Measurements from ENCODE around the gene NPAS3. TPM values are rescaled to one million over a fixed set of nuclear protein-coding genes. Genes with fewer than 3 reads are reported as not detected.

Gene NPAS3
- total RNA-seq, 2 experiments from 2014 or later = not detected

DNA sequence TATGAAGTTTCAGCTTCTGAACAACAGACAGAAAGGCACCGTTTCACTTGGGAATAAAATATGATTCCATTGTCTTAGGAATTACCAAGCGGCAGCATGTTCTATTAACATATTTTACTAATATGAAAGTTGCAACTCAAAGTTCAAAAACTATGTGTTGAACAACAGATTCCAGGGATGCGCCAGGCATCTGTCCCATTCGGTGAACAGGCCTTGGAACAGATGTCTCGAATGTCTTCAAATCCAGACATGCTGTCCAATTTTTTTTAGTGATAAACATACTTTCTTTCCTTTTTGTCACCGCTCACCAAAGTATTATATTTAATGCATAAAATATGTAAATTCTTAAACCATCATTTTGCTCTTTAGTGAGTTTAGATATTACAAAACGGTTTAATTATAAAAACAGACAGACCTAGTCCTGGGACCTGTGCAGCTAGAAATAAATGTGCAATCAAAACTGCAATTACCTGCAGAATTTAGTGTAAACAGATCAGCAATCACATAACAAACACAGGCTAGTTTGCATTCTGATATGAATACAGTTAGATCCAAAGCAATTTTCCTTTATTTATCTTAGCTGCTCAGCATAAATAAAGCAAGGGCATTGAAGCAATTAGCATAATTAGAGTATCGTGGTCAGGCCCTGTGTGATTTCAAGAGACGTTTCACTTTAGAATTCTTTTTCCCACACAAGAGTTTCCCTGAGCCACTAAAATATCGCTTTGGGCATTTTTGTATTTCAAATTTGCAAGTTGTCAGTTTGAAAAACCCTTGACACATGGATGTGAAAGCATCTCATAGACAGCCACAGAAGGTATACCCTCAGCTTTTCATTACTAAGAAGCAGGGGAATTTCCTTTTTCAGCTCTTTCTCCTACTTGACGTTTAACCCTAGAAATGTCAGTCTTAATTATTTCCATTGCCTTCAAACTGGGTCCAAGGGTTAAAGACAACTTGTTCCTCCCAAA, 591.4 kb downstream of the NPAS3 start:
- Histone ChIP-seq H3K4me2 (ENCODE audit: low read length) (no peak overlapping the region), H4K20me1 (ENCODE audit: insufficient read depth, low read length) (no peaks in the 10 kb centered on the region), H3K36me3 (ENCODE audit: insufficient read depth, low read length) (no peaks in the 10 kb centered on the region), H3K79me2 (ENCODE audit: insufficient read depth, low read depth, low read length) (no peaks in the 10 kb centered on the region), H3K27ac (ENCODE audit: low read depth, low read length, poor library complexity, severe bottlenecking) (no peak overlapping the region), H3K9me2 (ENCODE audit: insufficient read depth, low read length) (no peaks in the 10 kb centered on the region), H2AFZ (ENCODE audit: low read length) (no peak overlapping the region), H3K4me3 (ENCODE audit: low read depth, low read length, poor library complexity, severe bottlenecking) (no peak overlapping the region), H3K4me1 (ENCODE audit: insufficient read depth, low read length, poor library complexity, severe bottlenecking) (no peaks in the 10 kb centered on the region), H3K9me3 (ENCODE audit: low read length) (no peaks in the 10 kb centered on the region)
- BruUV-seq (replicated peaks) = no TSS peak
- intact Hi-C loops (cut with micrococcal nuclease; ENCODE audit: unreplicated experiment) = no loop called here
- ChIA-PET POLR2A (interaction anchor here (0.6 to 0.7 kb wide), 2 partner anchors 56 to 1211 kb away, joined by 4 read pairs; no protein-coding TSS in a partner anchor), CTCF (ENCODE audit: unreplicated experiment) (no interaction called here)
- TF ChIP-seq, protein P1, sequence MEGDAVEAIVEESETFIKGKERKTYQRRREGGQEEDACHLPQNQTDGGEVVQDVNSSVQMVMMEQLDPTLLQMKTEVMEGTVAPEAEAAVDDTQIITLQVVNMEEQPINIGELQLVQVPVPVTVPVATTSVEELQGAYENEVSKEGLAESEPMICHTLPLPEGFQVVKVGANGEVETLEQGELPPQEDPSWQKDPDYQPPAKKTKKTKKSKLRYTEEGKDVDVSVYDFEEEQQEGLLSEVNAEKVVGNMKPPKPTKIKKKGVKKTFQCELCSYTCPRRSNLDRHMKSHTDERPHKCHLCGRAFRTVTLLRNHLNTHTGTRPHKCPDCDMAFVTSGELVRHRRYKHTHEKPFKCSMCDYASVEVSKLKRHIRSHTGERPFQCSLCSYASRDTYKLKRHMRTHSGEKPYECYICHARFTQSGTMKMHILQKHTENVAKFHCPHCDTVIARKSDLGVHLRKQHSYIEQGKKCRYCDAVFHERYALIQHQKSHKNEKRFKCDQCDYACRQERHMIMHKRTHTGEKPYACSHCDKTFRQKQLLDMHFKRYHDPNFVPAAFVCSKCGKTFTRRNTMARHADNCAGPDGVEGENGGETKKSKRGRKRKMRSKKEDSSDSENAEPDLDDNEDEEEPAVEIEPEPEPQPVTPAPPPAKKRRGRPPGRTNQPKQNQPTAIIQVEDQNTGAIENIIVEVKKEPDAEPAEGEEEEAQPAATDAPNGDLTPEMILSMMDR (conservative IDR thresholded peaks at IDR 0.05; ENCODE audit: low read length) = no peak
- no peak for TF ChIP-seq EZH2phosphoT487 (IDR thresholded peaks at IDR 0.05; ENCODE audit: borderline replicate concordance, low read depth, low read length)
- no peak for DNase-seq (ENCODE audit: low spot score)

DNA sequence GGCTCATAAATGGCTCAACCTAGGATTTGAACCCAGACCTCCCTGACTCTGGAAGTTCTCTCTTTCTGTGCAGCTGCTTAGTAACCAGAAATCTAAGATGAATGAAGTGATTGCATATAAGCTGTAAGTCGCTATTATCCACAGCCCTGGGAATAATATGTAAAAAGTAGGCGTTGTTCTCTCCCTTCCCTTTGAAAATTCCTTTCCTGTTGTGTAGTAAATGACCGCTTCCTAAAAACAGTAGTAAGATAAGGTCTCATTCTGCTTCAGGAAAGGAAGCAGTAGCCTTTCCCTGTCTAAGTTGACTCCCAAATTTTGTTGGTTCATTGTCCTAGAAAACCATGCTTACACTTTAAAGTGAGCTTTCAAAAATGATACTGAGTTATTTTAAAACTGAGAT, 593.9 kb downstream of the NPAS3 start:
- intact Hi-C loops (cut with micrococcal nuclease; ENCODE audit: unreplicated experiment) = no loop called here
- Histone ChIP-seq H3K9me3 (ENCODE audit: low read length) (no peaks in the 10 kb centered on the region), H3K4me1 (ENCODE audit: insufficient read depth, low read length, poor library complexity, severe bottlenecking) (no peaks in the 10 kb centered on the region), H4K20me1 (ENCODE audit: insufficient read depth, low read length) (no peaks in the 10 kb centered on the region), H3K4me2 (ENCODE audit: low read length) (no peak overlapping the region), H3K79me2 (ENCODE audit: insufficient read depth, low read depth, low read length) (no peaks in the 10 kb centered on the region), H3K9me2 (ENCODE audit: insufficient read depth, low read length) (no peaks in the 10 kb centered on the region), H3K27ac (ENCODE audit: low read depth, low read length, poor library complexity, severe bottlenecking) (no peak overlapping the region), H2AFZ (ENCODE audit: low read length) (no peak overlapping the region), H3K4me3 (ENCODE audit: low read depth, low read length, poor library complexity, severe bottlenecking) (no peak overlapping the region), H3K36me3 (ENCODE audit: insufficient read depth, low read length) (no peaks in the 10 kb centered on the region)
- TF ChIP-seq, protein P1 (conservative IDR thresholded peaks at IDR 0.05; ENCODE audit: low read length) = no peak
- no peak for TF ChIP-seq EZH2phosphoT487 (IDR thresholded peaks at IDR 0.05; ENCODE audit: borderline replicate concordance, low read depth, low read length)
- BruUV-seq (replicated peaks) = no TSS peak
- POLR2A ChIA-PET = no interaction called here
- DNase-seq (ENCODE audit: low spot score) = no peak
- CTCF ChIA-PET (ENCODE audit: unreplicated experiment) = no interaction called here

DNA sequence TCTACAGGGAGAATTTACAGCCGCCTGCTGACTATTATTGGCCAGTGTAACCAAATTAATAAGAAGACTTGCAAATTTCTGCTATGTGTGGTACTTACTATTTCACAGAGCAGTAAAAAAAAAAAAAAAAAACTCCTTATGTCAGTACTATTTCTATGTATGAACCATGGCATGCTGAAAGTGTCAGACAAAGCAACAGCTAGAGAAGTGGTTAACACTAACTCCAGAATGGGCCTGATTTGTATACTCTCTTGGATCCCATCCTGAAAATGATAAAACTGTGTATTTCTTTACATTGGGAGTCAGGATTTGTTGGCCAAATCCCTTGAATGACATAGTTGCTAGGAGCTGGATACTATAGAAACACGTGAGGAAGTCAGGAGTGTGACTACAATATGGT, 595.4 kb downstream of the NPAS3 start:
- intact Hi-C loops (cut with micrococcal nuclease; ENCODE audit: unreplicated experiment) = no loop called here
- H2AFZ ChIP-seq (ENCODE audit: low read length) = no peak overlapping the region
- no peak overlapping the region for H3K4me2 ChIP-seq (ENCODE audit: low read length)
- H4K20me1 ChIP-seq (ENCODE audit: insufficient read depth, low read length) = no peaks in the 10 kb centered on the region
- DNase-seq (ENCODE audit: low spot score) = no peak
- H3K9me2 ChIP-seq (ENCODE audit: insufficient read depth, low read length) = no peaks in the 10 kb centered on the region
- no peaks in the 10 kb centered on the region for H3K9me3 ChIP-seq (ENCODE audit: low read length)
- ChIA-PET POLR2A (interaction anchor here (0.7 kb wide), 1 partner anchor 232 kb away, joined by 3 read pairs; no protein-coding TSS in a partner anchor), CTCF (ENCODE audit: unreplicated experiment) (no interaction called here)
- H3K4me1 ChIP-seq (ENCODE audit: insufficient read depth, low read length, poor library complexity, severe bottlenecking) = no peaks in the 10 kb centered on the region
- no peaks in the 10 kb centered on the region for H3K79me2 ChIP-seq (ENCODE audit: insufficient read depth, low read depth, low read length)
- H3K4me3 ChIP-seq (ENCODE audit: low read depth, low read length, poor library complexity, severe bottlenecking) = no peak overlapping the region
- no peaks in the 10 kb centered on the region for H3K36me3 ChIP-seq (ENCODE audit: insufficient read depth, low read length)
- TF ChIP-seq EZH2phosphoT487 (IDR thresholded peaks at IDR 0.05; ENCODE audit: borderline replicate concordance, low read depth, low read length) = no peak
- TF ChIP-seq, protein P1 (conservative IDR thresholded peaks at IDR 0.05; ENCODE audit: low read length) = no peak
- no peak overlapping the region for H3K27ac ChIP-seq (ENCODE audit: low read depth, low read length, poor library complexity, severe bottlenecking)
- BruUV-seq (replicated peaks) = no TSS peak
